Measurements from ENCODE around the gene RNASEH1.

- TF ChIP-seq ATF2 (IDR thresholded peaks at IDR 0.05; ENCODE audit: low read length) (no peak), MEF2A (IDR thresholded peaks at IDR 0.05; ENCODE audit: insufficient read depth, low read depth, low read length) (no peak)
These were observed 43.6 kb upstream of the RNASEH1 start for GRCh38 chr2:3601561-3602271.
